ENCODE measurements around the gene OAS3. TPM values are rescaled to one million over a fixed set of nuclear protein-coding genes. Genes with fewer than 3 reads are reported as not detected.
"Not testable (repeated sequence)": the region's sequence is repeated elsewhere in the genome, so short reads cannot be mapped to it uniquely, and the experiment has no call there.

OAS3 gene
- polyA plus RNA-seq, 1 donor, result 6.5 TPM

- no peak for DNase-seq
These were observed 47.5 kb downstream of the OAS3 start for GRCh38 chr12:112985642-112986290.

DNA sequence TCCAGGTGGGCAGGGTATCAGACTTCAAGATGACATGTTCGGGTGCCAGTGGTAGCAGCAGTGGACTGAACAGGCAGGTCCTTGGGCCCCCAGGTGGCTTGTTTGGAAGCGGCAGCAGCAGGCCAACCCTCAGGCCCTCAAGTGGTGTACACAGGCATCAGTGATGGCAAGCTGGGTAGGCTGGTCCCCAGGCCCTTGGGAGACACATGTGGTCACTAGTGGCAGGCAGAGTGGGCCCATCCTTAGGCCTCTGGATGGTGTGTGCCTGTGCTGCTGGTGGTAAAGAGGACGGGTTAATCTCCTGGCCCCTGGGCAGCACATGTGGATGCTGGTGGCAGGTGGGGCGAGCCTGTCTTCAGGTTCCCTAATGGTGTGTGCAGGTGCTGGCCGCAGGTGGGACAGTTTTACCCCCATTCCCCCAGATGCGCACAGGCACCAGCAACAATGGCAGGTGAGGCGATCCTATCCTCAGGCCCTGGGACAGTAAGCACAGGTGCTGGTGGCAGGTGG, 48.1 kb downstream of the OAS3 start:
- DNase-seq, result no peak

DNA sequence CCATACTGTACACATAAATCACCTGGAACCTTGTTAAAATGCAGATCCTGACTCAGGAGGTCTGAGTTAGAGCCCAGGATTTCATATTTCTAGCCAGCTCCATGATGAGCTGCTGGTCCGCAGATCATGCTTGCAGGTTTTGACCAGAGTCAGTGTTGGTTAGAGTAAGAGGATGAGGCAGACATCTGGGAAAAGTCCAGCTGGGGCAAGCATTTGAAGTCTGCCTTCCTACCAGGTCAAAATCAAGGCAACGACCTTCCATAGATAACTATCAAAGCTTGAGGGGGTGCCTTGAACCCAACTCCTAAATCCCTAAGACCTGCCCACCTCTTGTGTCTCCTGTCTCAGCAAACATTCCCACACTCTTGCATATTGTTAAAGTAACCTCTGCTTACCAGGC, 49.3 kb downstream of the OAS3 start:
- no peak for DNase-seq

GRCh38 chr12:112988224-112988623, 50.0 kb downstream of the OAS3 start:
- no peak for DNase-seq

DNA sequence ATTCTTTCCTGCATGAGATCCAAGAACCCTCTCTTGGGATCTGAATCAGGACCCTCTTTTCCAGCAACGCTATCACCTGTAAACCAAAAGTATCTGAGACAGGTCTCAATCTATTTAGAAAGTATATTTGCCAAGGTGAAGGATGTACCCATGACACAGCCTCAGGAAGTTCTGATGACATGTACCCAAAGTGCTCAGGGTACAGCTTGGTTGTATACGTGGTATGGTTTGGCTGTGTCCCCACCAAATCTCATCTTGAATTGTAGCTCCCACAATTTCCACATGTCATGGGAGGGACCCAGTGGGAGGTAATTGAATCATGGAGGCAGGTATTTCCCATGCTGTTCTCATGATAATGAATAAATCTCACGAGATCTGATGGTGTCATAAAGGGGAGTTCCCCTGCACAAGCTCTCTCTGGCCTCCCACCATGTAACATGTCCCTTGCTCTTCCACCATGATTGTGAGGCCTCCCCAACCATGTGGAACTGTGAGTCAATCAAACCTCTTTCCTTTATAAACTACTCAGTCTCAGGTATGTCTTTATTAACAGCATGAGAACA, 50.6 kb downstream of the OAS3 start:
- DNase-seq, result not testable (repeated sequence)

DNA sequence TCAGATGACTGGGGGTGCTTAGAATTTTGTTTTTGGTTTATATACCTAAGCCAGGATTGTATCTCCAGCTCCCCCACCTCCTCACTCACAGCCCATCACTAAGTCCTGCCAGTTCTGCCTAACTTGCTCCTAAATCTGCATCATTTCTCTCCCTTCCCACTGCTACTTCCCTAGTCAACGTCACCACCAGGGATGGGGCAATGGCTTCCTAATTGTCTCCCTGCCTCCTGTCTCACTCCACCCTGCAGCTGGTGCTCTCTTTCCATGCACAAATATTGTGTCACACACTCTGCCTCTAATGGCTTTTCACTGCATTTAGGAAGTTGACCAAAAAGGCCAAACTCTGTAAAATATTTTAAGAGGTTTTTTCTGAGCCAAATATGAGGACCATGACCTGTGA, 51.5 kb downstream of the OAS3 start:
- no peak for DNase-seq

DNA sequence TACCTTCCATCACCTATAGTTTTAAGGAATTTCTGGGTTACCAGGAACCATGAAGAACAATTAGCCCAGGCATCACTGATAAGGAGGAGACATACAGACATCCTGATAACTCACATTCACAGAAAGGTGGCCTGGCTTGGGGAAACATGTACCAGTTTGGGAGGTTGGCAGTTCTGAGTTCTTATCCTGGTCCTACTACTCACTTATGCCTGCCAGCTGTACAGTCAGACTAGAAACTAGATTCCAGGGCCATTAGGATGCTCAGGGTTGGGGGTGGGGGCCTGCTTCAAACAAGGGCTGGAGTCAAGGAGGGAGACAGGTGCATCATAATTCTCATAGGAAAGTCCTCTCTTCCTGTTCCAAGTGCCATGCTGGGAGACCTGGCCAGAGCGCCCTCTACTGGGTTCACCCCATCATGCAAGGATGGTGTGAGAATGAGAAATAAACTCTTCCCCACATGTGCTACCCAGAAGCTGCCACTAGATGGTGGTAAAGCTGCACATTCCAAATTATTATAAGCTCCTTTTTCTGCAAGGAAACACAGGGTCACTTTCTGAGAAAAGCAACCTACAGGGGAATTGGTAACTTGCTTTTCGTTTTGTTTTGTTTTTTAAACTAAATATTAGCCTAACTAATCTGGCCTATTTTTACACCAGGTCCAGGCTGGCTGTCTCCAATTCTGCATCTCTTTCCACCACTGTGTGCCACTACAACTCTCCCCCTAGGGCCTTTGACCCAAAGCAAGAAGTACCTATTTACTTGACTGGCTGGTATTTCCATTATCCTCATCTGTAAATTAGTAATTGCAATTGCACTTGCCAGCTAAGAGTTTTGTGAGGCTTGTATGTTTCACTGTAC, 54.5 kb downstream of the OAS3 start:
- peak; percentile 23 for DNase-seq

GRCh38 chr12:112995008-112995407, 56.7 kb downstream of the OAS3 start:
- no peak for DNase-seq

- no peak for DNase-seq
These were observed 58.2 kb downstream of the OAS3 start for GRCh38 chr12:112996501-112996900.

DNA sequence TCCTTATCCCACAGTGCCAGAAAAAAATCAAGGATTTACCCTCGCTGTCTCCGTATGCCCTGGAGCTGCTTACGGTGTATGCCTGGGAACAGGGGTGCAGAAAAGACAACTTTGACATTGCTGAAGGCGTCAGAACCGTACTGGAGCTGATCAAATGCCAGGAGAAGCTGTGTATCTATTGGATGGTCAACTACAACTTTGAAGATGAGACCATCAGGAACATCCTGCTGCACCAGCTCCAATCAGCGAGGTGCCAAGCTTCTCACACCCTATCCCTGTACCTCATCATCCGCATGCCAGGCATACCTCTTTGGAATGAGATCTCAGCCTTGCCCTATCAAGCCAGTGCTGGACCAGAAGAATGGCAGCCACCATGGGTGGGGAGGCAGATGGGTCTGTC, 59.2 kb downstream of the OAS3 start:
- no peak for DNase-seq

DNA sequence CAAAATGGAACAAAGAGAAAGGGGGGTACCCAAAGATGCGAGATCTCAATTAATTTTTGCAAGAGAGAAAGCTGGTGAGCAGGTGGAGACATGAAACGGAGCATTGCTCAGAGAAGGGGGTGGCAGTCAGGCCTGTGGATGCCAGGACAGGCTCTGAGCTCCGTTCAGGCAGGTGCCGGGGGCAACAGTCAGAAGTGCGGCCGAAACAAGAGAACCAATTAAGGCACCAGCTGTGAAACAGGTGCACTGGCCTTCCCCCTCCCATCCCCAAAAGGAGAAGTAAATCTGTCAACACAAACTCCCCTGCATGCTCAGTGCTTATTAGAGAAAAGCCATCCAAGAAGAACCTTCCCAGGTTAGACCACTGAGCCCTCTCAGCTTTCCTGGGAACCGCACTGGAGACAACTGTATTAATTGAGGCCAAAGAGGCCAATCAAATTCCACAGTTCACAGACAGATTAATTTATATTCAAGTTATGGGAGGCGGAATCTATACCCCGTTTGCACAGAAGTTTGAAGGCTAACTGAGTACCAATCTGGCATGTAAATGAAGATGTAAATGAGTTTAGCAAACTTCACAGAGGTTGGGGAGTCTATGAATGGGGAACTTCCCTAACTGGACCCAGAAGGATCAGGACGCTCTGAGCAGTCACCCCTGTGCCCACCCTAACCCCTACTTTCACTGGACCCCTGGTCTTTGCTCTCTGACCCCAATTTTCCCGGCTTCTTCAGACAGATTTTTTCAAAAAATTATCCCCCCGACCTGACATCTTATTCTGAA, 60.9 kb downstream of the OAS3 start:
- DNase-seq, result no peak

- DNase-seq, result no peak
These were observed 62.2 kb downstream of the OAS3 start for GRCh38 chr12:113000433-113000832.

DNA sequence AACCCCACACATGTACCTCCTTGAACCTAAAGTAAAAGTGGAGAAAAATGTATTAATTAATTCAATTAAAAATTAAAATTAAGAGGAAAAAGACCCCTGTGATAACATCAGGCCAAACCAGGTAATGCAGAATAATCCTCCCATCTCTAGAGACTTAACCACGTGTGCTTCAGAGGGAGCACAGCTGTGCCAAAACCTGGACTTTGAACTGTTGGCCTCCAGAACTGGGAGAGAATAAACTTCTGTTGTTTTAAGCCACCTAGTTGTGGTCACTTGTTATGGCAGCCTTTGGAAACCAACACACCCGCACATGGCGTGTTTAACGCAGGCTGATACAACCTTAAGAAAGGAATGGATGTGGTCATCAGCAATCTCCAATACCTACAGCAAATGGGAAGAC, 63.9 kb downstream of the OAS3 start:
- no peak for DNase-seq

DNA sequence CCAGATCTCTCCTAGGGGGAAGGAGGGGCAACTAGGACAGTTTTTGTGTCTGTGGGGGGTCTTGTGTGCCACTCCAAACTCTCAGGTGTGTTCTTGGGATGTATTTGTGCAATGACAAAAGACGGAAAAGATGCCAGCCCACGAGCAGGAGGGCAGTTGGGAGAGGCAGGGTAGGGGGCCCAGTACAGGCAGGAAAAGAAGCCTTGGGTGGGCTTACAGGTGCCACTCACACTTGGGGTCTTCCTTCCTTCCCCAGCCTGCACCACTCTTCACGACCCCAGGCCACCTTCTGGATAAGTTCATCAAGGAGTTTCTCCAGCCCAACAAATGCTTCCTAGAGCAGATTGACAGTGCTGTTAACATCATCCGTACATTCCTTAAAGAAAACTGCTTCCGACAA, 64.4 kb downstream of the OAS3 start:
- no peak for DNase-seq

DNA sequence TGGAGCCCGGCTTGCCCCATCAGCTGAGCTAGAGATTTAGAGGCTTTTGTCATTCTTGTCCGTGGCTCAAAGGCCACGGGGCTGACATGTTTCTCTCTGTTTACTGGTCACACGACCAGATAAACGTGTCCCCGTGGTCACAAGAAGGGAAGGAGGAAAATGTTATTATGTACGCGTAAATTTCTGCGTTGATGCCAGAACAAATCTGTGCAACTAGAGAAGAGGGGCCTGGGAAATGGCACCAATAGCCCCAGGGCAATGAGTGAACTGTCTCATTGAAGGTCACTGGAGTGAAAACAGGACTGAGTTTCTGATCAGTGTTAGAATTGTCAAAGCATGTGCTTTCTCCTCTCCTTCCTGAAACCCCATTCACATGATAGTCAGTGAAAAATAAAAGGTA, 65.4 kb downstream of the OAS3 start:
- DNase-seq, result no peak

DNA sequence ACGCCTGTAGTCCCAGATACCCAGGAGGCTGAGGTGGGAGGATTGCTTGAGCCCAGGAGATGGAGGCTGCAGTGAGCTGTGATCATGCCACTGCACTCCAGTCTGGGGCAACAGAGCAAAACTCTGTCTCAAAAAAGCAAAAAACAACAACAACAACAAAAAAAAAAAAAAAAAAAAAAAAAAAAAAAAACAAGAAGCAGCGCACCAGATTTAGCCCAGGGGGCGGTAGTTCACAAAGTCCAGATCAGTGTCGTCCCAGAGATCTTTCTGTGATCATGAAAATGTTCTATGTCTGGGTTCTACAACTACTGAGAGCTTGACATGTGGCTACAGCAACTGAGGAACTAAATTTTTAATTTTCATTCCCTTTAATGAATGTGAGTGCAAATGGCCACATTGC, 67.5 kb downstream of the OAS3 start:
- no peak for DNase-seq

GRCh38 chr12:113006206-113006605, 67.9 kb downstream of the OAS3 start:
- DNase-seq, result no peak

- DNase-seq, result no peak
These were observed 68.4 kb downstream of the OAS3 start for GRCh38 chr12:113006641-113007040.

GRCh38 chr12:113007166-113007565, 68.9 kb downstream of the OAS3 start:
- no peak for DNase-seq

DNA sequence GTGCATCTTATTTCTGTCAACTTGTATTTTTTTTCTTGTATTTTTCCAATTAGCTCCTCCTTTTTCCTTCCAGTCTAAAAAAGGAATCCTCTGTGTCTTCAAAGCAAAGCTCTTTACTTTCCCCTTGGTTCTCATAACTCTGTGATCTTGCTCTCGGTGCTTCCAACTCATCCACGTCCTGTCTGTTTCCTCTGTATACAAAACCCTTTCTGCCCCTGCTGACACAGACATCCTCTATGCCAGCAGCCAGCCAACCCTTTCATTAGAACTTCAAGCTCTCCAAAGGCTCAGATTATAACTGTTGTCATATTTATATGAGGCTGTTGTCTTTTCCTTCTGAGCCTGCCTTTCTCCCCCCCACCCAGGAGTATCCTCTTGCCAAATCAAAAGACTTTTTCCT, 72.4 kb downstream of the OAS3 start:
- DNase-seq, result no peak

DNA sequence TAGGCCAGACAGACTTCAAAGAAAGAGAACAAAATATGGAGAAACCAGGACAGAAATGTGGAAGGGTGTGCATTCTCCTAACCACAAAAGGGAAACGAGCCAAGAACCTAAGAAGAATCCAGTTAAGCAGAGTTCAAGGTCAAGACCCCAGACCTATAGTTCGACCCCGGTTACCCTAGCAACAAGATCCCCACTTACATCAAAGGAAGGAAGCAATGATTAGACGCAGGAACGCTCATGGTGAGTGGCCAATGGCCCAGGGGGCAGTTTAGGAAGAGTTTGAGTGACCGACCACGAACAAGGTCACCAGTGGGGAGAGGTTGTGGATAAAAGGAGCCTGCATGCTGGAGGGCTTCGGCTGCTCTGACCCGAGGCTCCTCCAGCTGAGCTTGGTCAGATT, 76.3 kb downstream of the OAS3 start:
- DNase-seq, result no peak

GRCh38 chr12:113016796-113017195, 78.5 kb downstream of the OAS3 start:
- DNase-seq, result no peak

- DNase-seq, result no peak
These were observed 80.8 kb downstream of the OAS3 start for GRCh38 chr12:113019025-113019424.

All from hindlimb muscle (tissue), 1 donor.